Endometrial microvascular endothelial cells (primary cell): ENCODE data around the gene PAFAH2. TPM values are rescaled to one million over a fixed set of nuclear protein-coding genes. Genes with fewer than 3 reads are reported as not detected.
"Not testable (repeated sequence)": the region's sequence is repeated elsewhere in the genome, so short reads cannot be mapped to it uniquely, and the experiment has no call there.

ENCODE experiments used
- in situ Hi-C: cut with HindIII; loops from 2 replicates; pipeline ENCODE4 v1.10.0; 2017; ENCODE audit warnings: low sequenced_read_pairs, low pct_unique_long_range_greater_than_20kb; ENCODE audit errors: inconsistent ontology term
- total RNA-seq: library from RNA; depleted of rRNA; stranded (reverse); fragments of >200 nt; gene quantifications from one replicate; pipeline ENCODE4 v1.2.3, GENCODE V29; 2015; ENCODE audit errors: inconsistent ontology term

The PAFAH2 gene
- total RNA-seq, 1 donor from 2014 or later, result 11.5 TPM

- in situ Hi-C loops, result loop anchor here (10.0 kb wide), 1 partner anchor 97 kb away; no protein-coding TSS in a partner anchor
These were observed 5.8 kb downstream of the PAFAH2 start for GRCh38 chr1:25991937-25992688.

GRCh38 chr1:25990702-25991395 is 7.0 kb downstream of the PAFAH2 start:
- in situ Hi-C loops, result loop anchor here (10.0 kb wide), 1 partner anchor 96 kb away; no protein-coding TSS in a partner anchor

GRCh38 chr1:25990251-25990650 is 7.6 kb downstream of the PAFAH2 start:
- in situ Hi-C loops, result loop anchor here (10.0 kb wide), 1 partner anchor 95 kb away; no protein-coding TSS in a partner anchor

GRCh38 chr1:25989440-25990234 is 8.2 kb downstream of the PAFAH2 start:
- in situ Hi-C loops, result loop anchor here (10.0 kb wide), 1 partner anchor 95 kb away; no protein-coding TSS in a partner anchor

- in situ Hi-C loops, result no loop called here
These were observed 9.9 kb downstream of the PAFAH2 start for GRCh38 chr1:25987951-25988350.

- in situ Hi-C loops, result not testable (repeated sequence)
These were observed 11.1 kb downstream of the PAFAH2 start for GRCh38 chr1:25986773-25987172.

- in situ Hi-C loops, result no loop called here
These were observed 12.2 kb downstream of the PAFAH2 start for GRCh38 chr1:25985670-25986069.

GRCh38 chr1:25985171-25985570 is 12.7 kb downstream of the PAFAH2 start:
- in situ Hi-C loops, result no loop called here

- in situ Hi-C loops, result no loop called here
These were observed 18.7 kb downstream of the PAFAH2 start for GRCh38 chr1:25979210-25979609.

- in situ Hi-C loops, result no loop called here
These were observed 19.5 kb downstream of the PAFAH2 start for GRCh38 chr1:25978403-25978802.

GRCh38 chr1:25977801-25978200 is 20.1 kb downstream of the PAFAH2 start:
- in situ Hi-C loops, result no loop called here

GRCh38 chr1:25973610-25974321 is 24.1 kb downstream of the PAFAH2 start:
- in situ Hi-C loops, result no loop called here

GRCh38 chr1:25971811-25972180 is 26.1 kb downstream of the PAFAH2 start:
- in situ Hi-C loops, result no loop called here

- in situ Hi-C loops, result no loop called here
These were observed 26.6 kb downstream of the PAFAH2 start for GRCh38 chr1:25971066-25971810.

GRCh38 chr1:25967308-25967707 is 30.6 kb downstream of the PAFAH2 start:
- in situ Hi-C loops, result no loop called here

GRCh38 chr1:25959611-25960010 is 38.3 kb downstream of the PAFAH2 start:
- in situ Hi-C loops, result no loop called here

- in situ Hi-C loops, result no loop called here
These were observed 39.4 kb downstream of the PAFAH2 start for GRCh38 chr1:25958465-25958864.

- in situ Hi-C loops, result no loop called here
These were observed 42.3 kb downstream of the PAFAH2 start for GRCh38 chr1:25955553-25955952.
